Stimulated activated CD8-positive, alpha-beta memory T cell treated with anti-CD3 and anti-CD28 coated beads, Interleukin-12 subunit alpha, Interleukin-12 subunit beta, amount 100 ng/mL, for 24 hours (primary cell): ENCODE results near the gene TIMM17A.

Source experiments
- DNase-seq: peaks from one replicate; pipeline ENCODE4 v3.0.0-alpha.2; 2020; ENCODE audit errors: extremely low read depth

Gene TIMM17A

GRCh38 chr1:201983380-201983805 lies 28.1 kb downstream of the TIMM17A start:
- DNase-seq, result no peak

GRCh38 chr1:201984446-201984845 lies 29.1 kb downstream of the TIMM17A start:
- DNase-seq, result no peak

- DNase-seq, result no peak
Observed at GRCh38 chr1:201985355-201985754, 30.1 kb downstream of the TIMM17A start.

- no peak for DNase-seq
Observed at GRCh38 chr1:201988601-201989000, 33.3 kb downstream of the TIMM17A start.

- no peak for DNase-seq
Observed at GRCh38 chr1:201989354-201990128, 34.2 kb downstream of the TIMM17A start.

GRCh38 chr1:201990427-201990826 lies 35.1 kb downstream of the TIMM17A start:
- no peak for DNase-seq

GRCh38 chr1:201999625-202000238 lies 44.4 kb downstream of the TIMM17A start:
- no peak for DNase-seq

- DNase-seq, result no peak
Observed at GRCh38 chr1:202002507-202002906, 47.2 kb downstream of the TIMM17A start.

GRCh38 chr1:202004711-202005110 lies 49.4 kb downstream of the TIMM17A start:
- DNase-seq, result no peak

GRCh38 chr1:202005958-202006357 lies 50.7 kb downstream of the TIMM17A start:
- no peak for DNase-seq

GRCh38 chr1:202007304-202007703 lies 52.0 kb downstream of the TIMM17A start:
- no peak for DNase-seq

- no peak for DNase-seq
Observed at GRCh38 chr1:202007805-202008489, 52.6 kb downstream of the TIMM17A start.

- peak; percentile 31 for DNase-seq
Observed at GRCh38 chr1:202009326-202010179, 54.2 kb downstream of the TIMM17A start.

- DNase-seq, result no peak
Observed at GRCh38 chr1:202010180-202011015, 55.1 kb downstream of the TIMM17A start, which contains the start of gene ELF3. ELF3 (plus strand) TSS chr1:202010587; CDS start chr1:202011137, 550 bp downstream.

GRCh38 chr1:202011994-202012393 lies 56.7 kb downstream of the TIMM17A start:
- DNase-seq, result no peak

- no peak for DNase-seq
Observed at GRCh38 chr1:202012544-202013478, 57.5 kb downstream of the TIMM17A start.

- no peak for DNase-seq
Observed at GRCh38 chr1:202013603-202014002, 58.3 kb downstream of the TIMM17A start.

- DNase-seq, result no peak
Observed at GRCh38 chr1:202014060-202014459, 58.8 kb downstream of the TIMM17A start.

GRCh38 chr1:202014915-202015661 lies 59.8 kb downstream of the TIMM17A start:
- DNase-seq, result no peak
